ENCODE measurements around the gene TBC1D2B. TPM values are rescaled to one million over a fixed set of nuclear protein-coding genes. Genes with fewer than 3 reads are reported as not detected.

TBC1D2B gene
- total and polyA plus RNA-seq, 2 donors (not counting 3 experiments of a cell fraction or from before 2014, with no cell fraction given), result 30.8 to 46.1 TPM

DNA sequence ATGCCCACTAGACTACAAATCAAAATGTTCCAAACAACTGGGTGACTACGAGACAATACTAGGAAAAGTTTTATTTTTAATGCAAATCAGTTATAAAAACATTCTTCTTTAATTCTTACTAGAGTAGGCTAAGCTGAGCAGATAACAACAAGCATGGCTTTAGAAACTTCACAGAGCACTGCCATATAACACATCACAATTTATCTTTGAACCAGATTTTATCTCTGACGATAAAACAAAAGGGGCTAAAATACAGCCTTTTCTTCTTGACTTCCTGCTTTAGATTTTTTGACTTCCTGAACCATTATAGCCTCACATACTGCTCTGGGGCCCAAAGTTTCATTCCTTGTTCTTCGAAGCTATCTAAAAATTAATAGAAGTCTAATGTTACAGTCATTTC is 25.9 kb downstream of the TBC1D2B start:
- BruUV-seq (replicated peaks), result no TSS peak
- peak; percentile 43 for DNase-seq (ENCODE audit: low read depth, low spot score)
- Histone ChIP-seq H3K36me3 (ENCODE audit: control insufficient read depth in 2 of 2, extremely low read depth in 1 of 2, insufficient read depth in 2 of 2, low read length in 2 of 2) (no peaks in the 10 kb centered on the region), H3K27ac (ENCODE audit: insufficient read depth, low read depth, low read length) (peak overlapping the region; percentile 34), H3K9me3 (replicated peaks; ENCODE audit: control insufficient read depth, insufficient read depth, low read length) (no peaks in the 10 kb centered on the region), H3K9me1 (replicated peaks; ENCODE audit: control insufficient read depth, extremely low read depth, insufficient read depth, low read length) (no peaks in the 10 kb centered on the region), H3K4me1 (ENCODE audit: control insufficient read depth, extremely low read depth, insufficient read depth, low read length) (peaks cover 56% of the 10 kb centered on the region), H3K4me2 (ENCODE audit: insufficient read depth, low read length) (peak overlapping the region; percentile 70), H3K9ac (replicated peaks; ENCODE audit: extremely low read depth, insufficient read depth, low read length) (peak overlapping the region; percentile 5), H2AFZ (ENCODE audit: low read depth, low read length) (no peak overlapping the region), H4K20me1 (replicated peaks; ENCODE audit: control insufficient read depth, extremely low read depth, insufficient read depth, low read length) (no peaks in the 10 kb centered on the region), H3K79me2 (ENCODE audit: control insufficient read depth, insufficient read depth, low read length) (peaks cover 27% of the 10 kb centered on the region), H3K27me3 (ENCODE audit: control insufficient read depth in 2 of 2, insufficient read depth in 2 of 2, low read length in 2 of 2) (no peaks in the 10 kb centered on the region), H3K4me3 (replicated peaks in 1 of 3; ENCODE audit: insufficient read depth in 1 of 3, low read depth in 1 of 3, low read length in 3 of 3) (peak overlapping the region in 1 of 3 experiments; percentile 10)
- POLR2A ChIA-PET, result no interaction called here
- FAIRE-seq, result peak; percentile 95
- dilution Hi-C loops (cut with MboI; ENCODE audit: extremely low pct_ligation_motif_present, low sequenced_read_pairs) (no loop called here), intact Hi-C loops (cut with micrococcal nuclease) (loop anchor here (1.0 to 2.0 kb wide), 3 partner anchors 13 to 24 kb away; no protein-coding TSS in a partner anchor)
- CTCF ChIA-PET, result interaction anchor here (1.1 to 4.2 kb wide), 9 partner anchors 10 to 65 kb away, joined by 3 to 25 read pairs (median 6); no protein-coding TSS in a partner anchor
- TF ChIP-seq FOS (IDR thresholded peaks at IDR 0.05; ENCODE audit: borderline replicate concordance, insufficient read depth, low read length) (no peak), JUN (IDR thresholded peaks at IDR 0.05; ENCODE audit: borderline replicate concordance, insufficient read depth, insufficient read length, low read depth) (no peak), MYC (IDR thresholded peaks at IDR 0.05; ENCODE audit: low read depth, low read length) (no peak), POLR2A (IDR thresholded peaks at IDR 0.05; ENCODE audit: low read depth, low read length) (no peak), EZH2 (IDR thresholded peaks at IDR 0.05; ENCODE audit: borderline replicate concordance, low read depth, low read length, severe bottlenecking) (no peak), GATA2 (IDR thresholded peaks at IDR 0.05; ENCODE audit: insufficient read depth, insufficient read length, low read depth, low read length) (peak; percentile 58)
- TF ChIP-seq, protein P1, sequence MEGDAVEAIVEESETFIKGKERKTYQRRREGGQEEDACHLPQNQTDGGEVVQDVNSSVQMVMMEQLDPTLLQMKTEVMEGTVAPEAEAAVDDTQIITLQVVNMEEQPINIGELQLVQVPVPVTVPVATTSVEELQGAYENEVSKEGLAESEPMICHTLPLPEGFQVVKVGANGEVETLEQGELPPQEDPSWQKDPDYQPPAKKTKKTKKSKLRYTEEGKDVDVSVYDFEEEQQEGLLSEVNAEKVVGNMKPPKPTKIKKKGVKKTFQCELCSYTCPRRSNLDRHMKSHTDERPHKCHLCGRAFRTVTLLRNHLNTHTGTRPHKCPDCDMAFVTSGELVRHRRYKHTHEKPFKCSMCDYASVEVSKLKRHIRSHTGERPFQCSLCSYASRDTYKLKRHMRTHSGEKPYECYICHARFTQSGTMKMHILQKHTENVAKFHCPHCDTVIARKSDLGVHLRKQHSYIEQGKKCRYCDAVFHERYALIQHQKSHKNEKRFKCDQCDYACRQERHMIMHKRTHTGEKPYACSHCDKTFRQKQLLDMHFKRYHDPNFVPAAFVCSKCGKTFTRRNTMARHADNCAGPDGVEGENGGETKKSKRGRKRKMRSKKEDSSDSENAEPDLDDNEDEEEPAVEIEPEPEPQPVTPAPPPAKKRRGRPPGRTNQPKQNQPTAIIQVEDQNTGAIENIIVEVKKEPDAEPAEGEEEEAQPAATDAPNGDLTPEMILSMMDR (IDR thresholded peaks at IDR 0.05; ENCODE audit: extremely low read depth in 1 of 2, insufficient read depth in 1 of 2, low read depth in 1 of 2, low read length in 2 of 2), result no peak
- TF ChIP-seq, protein P2, sequence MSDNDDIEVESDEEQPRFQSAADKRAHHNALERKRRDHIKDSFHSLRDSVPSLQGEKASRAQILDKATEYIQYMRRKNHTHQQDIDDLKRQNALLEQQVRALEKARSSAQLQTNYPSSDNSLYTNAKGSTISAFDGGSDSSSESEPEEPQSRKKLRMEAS (IDR thresholded peaks at IDR 0.05; ENCODE audit: insufficient read depth, insufficient read length), result no peak

Measured in endothelial cell of umbilical vein (primary cell).